Right lobe of liver (tissue), 6 donors: ENCODE measurements around the gene ANTXRL. TPM values are rescaled to one million over a fixed set of nuclear protein-coding genes. Genes with fewer than 3 reads are reported as not detected.
"Not testable (repeated sequence)": the region's sequence is repeated elsewhere in the genome, so short reads cannot be mapped to it uniquely, and the experiment has no call there.

Experiments used
- ATAC-seq, 4 donors: fragments of 200-7000 bp; cut with Tn5 transposase; one replicate each; pipeline ENCODE4 v1.9.1; 2020; ENCODE audit warnings: mild to moderate bottlenecking in 4 of 4, moderate library complexity in 4 of 4
- DNase-seq, 3 donors: peaks; one replicate each; pipeline ENCODE4 v3.0.0-alpha.2; 2020
- H3K27ac ChIP-seq, 3 donors: fragments of 200-600 bp; one replicate each; pipeline ENCODE4 v1.8.0; 2022
- H3K27me3 ChIP-seq, 2 donors: fragments of 200-600 bp; one replicate each; pipeline ENCODE4 v1.8.0; 2022
- H3K36me3 ChIP-seq, 4 donors: fragments of 200-600 bp; sonication (generic) in 1 of 4; one replicate each; pipeline versions ENCODE4 v1.5.1 to v1.8.0; 2017 to 2022; ENCODE audit warnings: control low read depth in 1 of 4
- H3K4me1 ChIP-seq, 4 donors: fragments of 200-600 bp; sonication (generic) in 1 of 4; one replicate each; pipeline versions ENCODE4 v1.5.1 to v1.8.0; 2017 to 2022; ENCODE audit warnings: control low read depth in 1 of 4
- H3K4me3 ChIP-seq, 3 donors: fragments of 200-600 bp; one replicate each; pipeline ENCODE4 v1.8.0; 2022
- H3K9me3 ChIP-seq, 4 donors: fragments of 200-600 bp; sonication (generic) in 1 of 4; one replicate each; pipeline versions ENCODE4 v1.5.1 to v1.8.0; 2017 to 2022; ENCODE audit warnings: control low read depth in 1 of 4
- CTCF ChIP-seq, 4 donors: fragments of 200-600 bp in 3 of 4; fragments of 450-650 bp in 1 of 4; IDR thresholded peaks; one replicate each; pipeline versions ENCODE4 v1.5.1 to v1.8.0; 2016 to 2022; ENCODE audit warnings: antibody characterized with exemption in 4 of 4, mild to moderate bottlenecking in 2 of 4
- POLR2A ChIP-seq: fragments of 450-650 bp; IDR thresholded peaks from one replicate; pipeline ENCODE4 v1.6.1; 2017; ENCODE audit warnings: antibody characterized with exemption, mild to moderate bottlenecking
- WGBS: methylation state at CpG from one replicate; pipeline ENCODE4 v1.1.6; 2018; ENCODE audit warnings: low coverage, low lambda C conversion rate; ENCODE audit not compliant: insufficient coverage; ENCODE audit errors: missing lambda C conversion rate; 5-methylcytosine and 5-hydroxymethylcytosine counted together
- intact Hi-C, 2 donors: fragments of 100-400 bp; cut with DNase I; formaldehyde crosslinking; loops; one replicate each; pipeline versions ENCODE4 v1.11.2 to v1.14.1; 2022
- total RNA-seq, 6 experiments: library from RNA; depleted of rRNA in 2 of 6; stranded (reverse); fragments of >200 nt in 2 of 6; fragmentation: NEBNext Ultra II Directional in 3 of 6; extraction: Animal tissue kit (Norgen Biotek cat#: 25700) in 3 of 6; gene quantifications; one replicate each; pipeline versions ENCODE4 v1.1.0 to v1.2.4, GENCODE V29; 2016 to 2023
- donor health status: DM: no; HTN: yes; CAD: no.
- donor health status: DM: no; HTN: no; CAD: no.
- donor health status: DM: no; HTN: no; CAD: no.
- donor health status: DM: no; HTN: yes; CAD: no.
- donor health status: DM: no; HTN: yes; CAD: no.

The ANTXRL gene
- total RNA-seq, 6 experiments from 2014 or later: not detected

GRCh38 chr10:46272863-46273415, 13.9 kb upstream of the ANTXRL start:
- H3K4me1 ChIP-seq: no peaks in the 10 kb centered on the region
- no peak for TF ChIP-seq POLR2A
- no peak for TF ChIP-seq CTCF (IDR thresholded peaks at IDR 0.05)
- H3K36me3 ChIP-seq: no peaks in the 10 kb centered on the region
- H3K4me3 ChIP-seq: no peak overlapping the region
- no peaks in the 10 kb centered on the region for H3K9me3 ChIP-seq
- no peak overlapping the region for H3K27ac ChIP-seq
- DNase-seq (peak in 1 of 3 donors; percentile 44), ATAC-seq (no peak)
- H3K27me3 ChIP-seq: no peaks in the 10 kb centered on the region
- 100% methylated on average over 1 of the region's 4 CpGs for WGBS
- intact Hi-C loops: no loop called here

DNA sequence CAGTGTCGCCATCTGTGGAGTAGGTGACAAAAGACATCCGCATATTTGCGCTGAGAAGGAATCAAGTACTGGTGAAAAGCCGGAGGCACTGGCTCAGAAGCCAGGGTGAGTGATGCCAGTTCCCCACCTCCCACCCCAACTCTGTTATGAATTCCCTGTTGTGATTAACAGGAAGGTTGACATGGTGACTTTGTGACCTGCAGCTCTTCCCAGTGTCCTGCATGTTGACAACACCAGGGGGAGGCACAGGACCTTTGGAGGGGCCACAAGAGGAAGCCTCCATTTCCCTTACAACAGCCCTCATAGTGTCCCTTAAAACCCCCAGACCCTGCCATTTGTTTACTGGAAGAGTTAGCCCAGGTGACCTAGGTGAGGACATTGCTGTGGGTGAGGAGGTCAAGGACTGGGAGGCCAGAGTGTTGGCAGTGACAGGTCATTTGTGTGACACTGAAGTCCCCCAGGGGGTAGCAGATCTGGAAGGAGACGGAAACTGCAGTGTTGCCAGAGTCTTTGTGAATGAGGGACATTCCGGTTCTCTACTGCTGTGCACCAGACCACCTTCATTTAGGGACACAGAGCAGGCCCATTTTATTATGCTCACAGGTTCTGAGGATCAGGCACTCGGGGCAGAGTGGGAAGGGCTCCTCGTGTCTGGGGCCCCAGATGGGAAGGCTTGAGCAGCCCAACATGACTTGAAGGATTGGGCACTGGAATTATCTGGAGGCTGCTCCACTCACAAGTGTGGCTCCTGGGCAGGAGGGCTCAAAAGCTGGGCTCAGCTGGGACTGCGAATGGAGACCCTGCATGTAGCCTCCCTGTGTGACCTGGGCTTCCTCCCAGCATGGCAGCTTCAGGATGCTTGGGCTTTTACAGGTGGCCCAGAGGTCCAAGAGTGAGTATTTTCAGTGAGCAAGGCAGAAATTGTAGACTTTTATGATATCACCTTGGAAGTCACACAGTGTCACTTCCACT, 13.0 kb upstream of the ANTXRL start:
- no peaks in the 10 kb centered on the region for H3K4me1 ChIP-seq
- DNase-seq: peak in 1 of 3 donors; percentile 41
- intact Hi-C loops: no loop called here
- TF ChIP-seq POLR2A: no peak
- no peak for TF ChIP-seq CTCF (IDR thresholded peaks at IDR 0.05)
- peak; percentile 27 to 33 (median 28) for ATAC-seq
- no peaks in the 10 kb centered on the region for H3K9me3 ChIP-seq
- H3K36me3 ChIP-seq: no peaks in the 10 kb centered on the region
- no peak overlapping the region for H3K27ac ChIP-seq
- 74% methylated on average over 6 of the region's 9 CpGs for WGBS
- no peaks in the 10 kb centered on the region for H3K27me3 ChIP-seq
- no peak overlapping the region for H3K4me3 ChIP-seq

- TF ChIP-seq POLR2A (no peak), CTCF (IDR thresholded peaks at IDR 0.05) (no peak)
- H3K4me1 ChIP-seq: no peaks in the 10 kb centered on the region
- no peaks in the 10 kb centered on the region for H3K9me3 ChIP-seq
- intact Hi-C loops: no loop called here
- H3K27me3 ChIP-seq: no peaks in the 10 kb centered on the region
- WGBS: 60% methylated on average over 2 of the region's 2 CpGs
- H3K27ac ChIP-seq: no peak overlapping the region
- H3K36me3 ChIP-seq: no peaks in the 10 kb centered on the region
- ATAC-seq (no peak), DNase-seq (no peak)
- no peak overlapping the region for H3K4me3 ChIP-seq
Measured at GRCh38 chr10:46277840-46278239, 9.0 kb upstream of the ANTXRL start.

DNA sequence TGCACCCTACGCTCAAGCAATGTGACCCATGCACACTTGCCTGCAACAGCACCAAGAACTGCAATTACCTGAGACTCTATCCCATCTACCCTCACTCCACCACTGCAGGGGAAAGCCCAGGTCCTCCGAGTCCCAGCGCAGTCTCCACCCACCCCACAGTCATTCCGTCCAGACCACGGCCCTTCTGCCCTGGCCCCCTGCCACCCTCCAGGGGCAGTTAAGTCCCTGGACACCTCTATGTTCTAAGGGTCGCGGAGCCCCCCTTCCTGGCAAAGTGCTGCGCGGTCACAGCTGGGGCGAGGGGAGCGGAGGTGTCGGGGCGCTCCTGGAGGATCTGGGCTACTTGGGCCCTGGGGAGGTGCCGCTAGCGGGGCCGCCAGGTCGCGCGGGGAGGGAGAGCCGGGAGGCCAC, 4.4 kb upstream of the ANTXRL start:
- H3K4me1 ChIP-seq, H3K27ac ChIP-seq, H3K9me3 ChIP-seq, H3K36me3 ChIP-seq, ATAC-seq, H3K27me3 ChIP-seq: not testable (repeated sequence)
- 24% methylated on average over 5 of the region's 20 CpGs for WGBS
- H3K4me3 ChIP-seq: peak overlapping the region; percentile 33 to 48 (median 34)
- intact Hi-C loops: loop anchor here in 1 of 2 donors (5.0 kb wide), 1 partner anchor 1100 kb away; the partner anchor contains the start of gene ZNF488
- DNase-seq: peak in 1 of 3 donors; percentile 58
